H9 (cell line): Measurements from ENCODE around the gene CFAP119. TPM values are rescaled to one million over a fixed set of nuclear protein-coding genes. Genes with fewer than 3 reads are reported as not detected.

ENCODE experiments used
- DNase-seq: peaks from one replicate; pipeline ENCODE4 v3.0.0-alpha.2; 2017
- H2AFZ ChIP-seq: one replicate; pipeline ENCODE4 v1.6.1; 2013; ENCODE audit warnings: mild to moderate bottlenecking, low read length, control low read depth, moderate library complexity
- H2AK5ac ChIP-seq: 2 replicates; pipeline ENCODE4 v1.6.1; 2013; ENCODE audit warnings: low read length, control low read depth, mixed read lengths; ENCODE audit not compliant: insufficient read length
- H2BK120ac ChIP-seq: one replicate; pipeline ENCODE4 v1.6.1; 2013; ENCODE audit warnings: low read depth, mild to moderate bottlenecking, low read length, control low read depth, inconsistent platforms; ENCODE audit not compliant: poor library complexity, severe bottlenecking
- H2BK12ac ChIP-seq: 2 replicates; pipeline ENCODE4 v1.6.1; 2013; ENCODE audit warnings: low read length, control low read depth, mixed read lengths, low read depth; ENCODE audit not compliant: insufficient read length
- H2BK15ac ChIP-seq: 2 replicates; pipeline ENCODE4 v1.6.1; 2013; ENCODE audit warnings: low read depth, low read length, control low read depth
- H2BK20ac ChIP-seq: one replicate; pipeline ENCODE4 v1.6.1; 2013; ENCODE audit warnings: low read depth, mild to moderate bottlenecking, low read length, control low read depth, inconsistent platforms; ENCODE audit not compliant: poor library complexity, severe bottlenecking
- H2BK5ac ChIP-seq: 2 replicates; pipeline ENCODE4 v1.6.1; 2013; ENCODE audit warnings: low read length, control low read depth, mixed read lengths; ENCODE audit not compliant: insufficient read length
- H3K14ac ChIP-seq: 2 replicates; pipeline ENCODE4 v1.6.1; 2013; ENCODE audit warnings: low read length, control low read depth; ENCODE audit not compliant: insufficient read depth
- H3K18ac ChIP-seq: 2 replicates; pipeline ENCODE4 v1.6.1; 2013; ENCODE audit warnings: low read depth, mild to moderate bottlenecking, mixed read lengths, low read length, control low read depth; ENCODE audit not compliant: insufficient read length
- H3K23ac ChIP-seq: 2 replicates; pipeline ENCODE4 v1.6.1; 2013; ENCODE audit warnings: low read length, control low read depth, mixed read lengths, low read depth; ENCODE audit not compliant: insufficient read length
- H3K23me2 ChIP-seq: 2 replicates; pipeline ENCODE4 v1.6.1; 2013; ENCODE audit warnings: low read depth, mild to moderate bottlenecking, mixed read lengths, low read length, control low read depth; ENCODE audit not compliant: insufficient read length, poor library complexity, severe bottlenecking
- H3K27ac ChIP-seq: 2 replicates; pipeline ENCODE4 v1.5.1; 2013; ENCODE audit warnings: low read length, control low read depth, mixed read lengths, low read depth; ENCODE audit not compliant: insufficient read length
- H3K27me3 ChIP-seq: 2 replicates; pipeline ENCODE4 v1.6.1; 2013; ENCODE audit warnings: low read length, control low read depth, inconsistent platforms; ENCODE audit not compliant: insufficient read depth
- H3K4ac ChIP-seq: 2 replicates; pipeline ENCODE4 v1.6.1; 2013; ENCODE audit warnings: low read depth, mild to moderate bottlenecking, control low read depth, inconsistent platforms, low read length, moderate library complexity
- H3K4me1 ChIP-seq: 2 replicates; pipeline ENCODE4 v1.6.1; 2013; ENCODE audit warnings: low read length, control low read depth, inconsistent platforms; ENCODE audit not compliant: insufficient read depth
- H3K4me2 ChIP-seq: 2 replicates; pipeline ENCODE4 v1.6.1; 2013; ENCODE audit warnings: low read length, control low read depth, mixed read lengths; ENCODE audit not compliant: insufficient read length, insufficient read depth
- H3K56ac ChIP-seq: 2 replicates; pipeline ENCODE4 v1.6.1; 2013; ENCODE audit warnings: low read depth, mild to moderate bottlenecking, mixed read lengths, low read length, control low read depth; ENCODE audit not compliant: insufficient read length
- H3K79me1 ChIP-seq: 2 replicates; pipeline ENCODE4 v1.6.1; 2013; ENCODE audit warnings: low read depth, mild to moderate bottlenecking, moderate library complexity, low read length, control low read depth, inconsistent platforms; ENCODE audit not compliant: insufficient read depth, poor library complexity, severe bottlenecking
- H3K79me2 ChIP-seq: 2 replicates; pipeline ENCODE4 v1.6.1; 2013; ENCODE audit warnings: low read length, control low read depth, inconsistent platforms; ENCODE audit not compliant: insufficient read depth
- H3K9ac ChIP-seq: 2 replicates; pipeline ENCODE4 v1.6.1; 2013; ENCODE audit warnings: low read length, control low read depth, mixed read lengths; ENCODE audit not compliant: insufficient read length; ENCODE audit errors: extremely low read depth
- H3K9me3 ChIP-seq: one replicate; pipeline ENCODE4 v1.6.1; 2013; ENCODE audit warnings: low read depth, low read length, inconsistent platforms; ENCODE audit not compliant: control insufficient read depth
- H3T11ph ChIP-seq: one replicate; pipeline ENCODE4 v1.6.1; 2013; ENCODE audit warnings: mild to moderate bottlenecking, low read length, control low read depth, inconsistent platforms
- H4K20me1 ChIP-seq: one replicate; pipeline ENCODE4 v1.6.1; 2013; ENCODE audit not compliant: control insufficient read depth, insufficient read length, insufficient read depth
- H4K5ac ChIP-seq: 2 replicates; pipeline ENCODE4 v1.6.1; 2013; ENCODE audit warnings: low read depth, mild to moderate bottlenecking, mixed read lengths, low read length, control low read depth; ENCODE audit not compliant: insufficient read length
- H4K8ac ChIP-seq: replicated peaks from 2 replicates; pipeline ENCODE4 v1.6.1; 2013; ENCODE audit warnings: low read length, control low read depth, mixed read lengths, low read depth; ENCODE audit not compliant: insufficient read length
- H4K91ac ChIP-seq: 2 replicates; pipeline ENCODE4 v1.6.1; 2013; ENCODE audit warnings: low read depth, mild to moderate bottlenecking, moderate library complexity, mixed read lengths, low read length, control low read depth; ENCODE audit not compliant: insufficient read length
- H3K27ac Mint-ChIP-seq, 3 experiments: 2 replicates in 2 of 3; 3 replicates in 1 of 3; pipeline ENCODE4 v1.8.0; 2020 to 2021; ENCODE audit warnings: mixed read lengths in 3 of 3, mild to moderate bottlenecking in 1 of 3, moderate library complexity in 1 of 3
- H3K27me3 Mint-ChIP-seq: 2 replicates; pipeline ENCODE4 v1.8.0; 2021; ENCODE audit warnings: low read depth, mild to moderate bottlenecking, moderate library complexity, mixed read lengths
- H3K36me3 Mint-ChIP-seq, 3 experiments: 2 replicates in 2 of 3; 3 replicates in 1 of 3; pipeline ENCODE4 v1.8.0; 2020 to 2021; ENCODE audit warnings: low read depth in 3 of 3, mixed read lengths in 3 of 3; ENCODE audit not compliant: insufficient read depth in 1 of 3
- H3K4me1 Mint-ChIP-seq, 2 experiments: 2 replicates each; pipeline ENCODE4 v1.8.0; 2020; ENCODE audit warnings: mixed read lengths in 2 of 2
- H3K4me3 Mint-ChIP-seq, 2 experiments: 2 replicates in 1 of 2; 3 replicates in 1 of 2; pipeline ENCODE4 v1.8.0; 2020 to 2021; ENCODE audit warnings: mild to moderate bottlenecking in 2 of 2, mixed read lengths in 2 of 2, moderate library complexity in 1 of 2
- H3K9me3 Mint-ChIP-seq, 2 experiments: 2 replicates in 1 of 2; 3 replicates in 1 of 2; pipeline ENCODE4 v1.8.0; 2020; ENCODE audit warnings: mild to moderate bottlenecking in 2 of 2, mixed read lengths in 2 of 2, moderate library complexity in 1 of 2
- WGBS: extraction: QIAGEN DNeasy Blood & Tissue Kit; methylation state at CpG from one replicate; pipeline ENCODE4 v1.1.7; 2013; ENCODE audit warnings: missing lambda C conversion rate, low lambda C conversion rate, mixed read lengths; ENCODE audit not compliant: insufficient read length; ENCODE audit errors: extremely low coverage; 5-methylcytosine and 5-hydroxymethylcytosine counted together
- total RNA-seq: library from RNA; stranded (reverse); gene quantifications from 2 replicates; pipeline ENCODE4 v1.2.1, GENCODE V29; 2021
- TF ChIP-seq, protein P1 (sequence below): fragments of 200-600 bp; sonication (generic); conservative IDR thresholded peaks from 3 replicates; pipeline ENCODE4 v1.8.0; 2021; ENCODE audit warnings: antibody characterized with exemption, mild to moderate bottlenecking

CFAP119 gene
- total RNA-seq, 1 experiment from 2014 or later = 5.4 TPM

DNA sequence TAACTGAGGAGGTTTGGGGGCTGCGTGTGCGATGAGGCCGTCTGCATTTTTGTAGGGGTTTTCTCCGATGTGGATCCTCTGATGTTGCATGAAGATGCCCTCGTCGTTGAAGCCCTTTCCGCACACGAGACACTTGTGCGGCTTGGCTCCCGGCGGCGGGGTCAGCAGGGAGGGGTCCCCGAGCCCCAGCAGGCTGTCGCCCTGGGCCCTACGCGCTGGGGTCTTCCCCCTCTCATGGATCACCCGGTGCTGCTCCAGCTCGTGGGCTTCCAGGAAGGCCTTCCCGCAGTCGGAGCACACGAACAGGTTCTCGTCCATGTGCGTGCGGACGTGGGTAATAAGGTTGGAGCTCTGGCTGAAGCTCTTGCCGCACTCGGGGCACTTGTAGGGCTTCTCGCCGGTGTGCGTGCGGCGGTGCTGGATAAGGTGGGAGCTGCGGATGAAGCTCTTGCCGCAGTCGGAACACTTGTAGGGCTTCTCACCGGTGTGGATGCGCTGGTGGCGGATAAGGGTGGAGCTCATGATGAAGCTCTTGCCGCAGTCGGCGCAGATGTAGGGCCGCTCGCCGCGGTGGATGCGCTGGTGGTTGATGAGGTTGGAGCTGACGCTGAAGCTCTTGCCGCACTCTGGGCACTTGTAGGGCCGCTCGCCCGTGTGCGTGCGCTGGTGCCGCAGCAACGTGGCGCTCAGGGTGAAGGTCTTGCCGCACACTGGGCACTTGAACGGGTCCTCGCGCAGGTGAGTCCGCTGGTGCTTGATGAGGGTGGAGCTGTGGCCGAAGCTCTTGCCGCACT, 20.8 kb upstream of the CFAP119 start:
- H4K20me1 ChIP-seq = peaks cover 3% of the 10 kb centered on the region
- H3K14ac ChIP-seq = no peak overlapping the region
- H2AFZ ChIP-seq = no peak overlapping the region
- no CpG with 5 or more reads among the region's 63 CpGs for WGBS
- H3K27me3 Mint-ChIP-seq = no peaks in the 10 kb centered on the region
- H3K4ac ChIP-seq = no peak overlapping the region
- H3K23ac ChIP-seq = no peak overlapping the region
- no peak overlapping the region for H4K91ac ChIP-seq
- peaks cover 14 to 36% (median 26%) of the 10 kb centered on the region in 3 experiments; a peak in 6 of 7 replicates for H3K36me3 Mint-ChIP-seq
- no peak overlapping the region for H2BK20ac ChIP-seq
- H3K79me2 ChIP-seq = peaks cover 3% of the 10 kb centered on the region; the same call in 1 of the 2 replicates
- H3T11ph ChIP-seq = no peak overlapping the region
- no peak overlapping the region for H2BK12ac ChIP-seq
- H3K23me2 ChIP-seq = peaks cover 10% of the 10 kb centered on the region
- no peak overlapping the region for H3K4me3 Mint-ChIP-seq
- H2AK5ac ChIP-seq = no peak overlapping the region
- H2BK15ac ChIP-seq = no peak overlapping the region
- TF ChIP-seq, protein P1, sequence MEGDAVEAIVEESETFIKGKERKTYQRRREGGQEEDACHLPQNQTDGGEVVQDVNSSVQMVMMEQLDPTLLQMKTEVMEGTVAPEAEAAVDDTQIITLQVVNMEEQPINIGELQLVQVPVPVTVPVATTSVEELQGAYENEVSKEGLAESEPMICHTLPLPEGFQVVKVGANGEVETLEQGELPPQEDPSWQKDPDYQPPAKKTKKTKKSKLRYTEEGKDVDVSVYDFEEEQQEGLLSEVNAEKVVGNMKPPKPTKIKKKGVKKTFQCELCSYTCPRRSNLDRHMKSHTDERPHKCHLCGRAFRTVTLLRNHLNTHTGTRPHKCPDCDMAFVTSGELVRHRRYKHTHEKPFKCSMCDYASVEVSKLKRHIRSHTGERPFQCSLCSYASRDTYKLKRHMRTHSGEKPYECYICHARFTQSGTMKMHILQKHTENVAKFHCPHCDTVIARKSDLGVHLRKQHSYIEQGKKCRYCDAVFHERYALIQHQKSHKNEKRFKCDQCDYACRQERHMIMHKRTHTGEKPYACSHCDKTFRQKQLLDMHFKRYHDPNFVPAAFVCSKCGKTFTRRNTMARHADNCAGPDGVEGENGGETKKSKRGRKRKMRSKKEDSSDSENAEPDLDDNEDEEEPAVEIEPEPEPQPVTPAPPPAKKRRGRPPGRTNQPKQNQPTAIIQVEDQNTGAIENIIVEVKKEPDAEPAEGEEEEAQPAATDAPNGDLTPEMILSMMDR = no peak
- no peak overlapping the region for H4K8ac ChIP-seq
- H3K27me3 ChIP-seq = no peaks in the 10 kb centered on the region
- no peak overlapping the region for H2BK120ac ChIP-seq
- H3K9me3 Mint-ChIP-seq = no peaks in the 10 kb centered on the region
- H3K9me3 ChIP-seq = no peaks in the 10 kb centered on the region
- no peak overlapping the region for H3K18ac ChIP-seq
- no peaks in the 10 kb centered on the region for H3K4me1 ChIP-seq
- H3K4me1 Mint-ChIP-seq = peaks cover 19 to 29% of the 10 kb centered on the region in 2 experiments
- H3K56ac ChIP-seq = no peak overlapping the region
- H3K27ac Mint-ChIP-seq = no peak overlapping the region
- no peak overlapping the region for H4K5ac ChIP-seq
- peaks cover 5% of the 10 kb centered on the region for H3K79me1 ChIP-seq
- H3K27ac ChIP-seq = no peak overlapping the region
- H3K4me2 ChIP-seq = no peak overlapping the region
- no peak overlapping the region for H2BK5ac ChIP-seq
- DNase-seq = no peak
- H3K9ac ChIP-seq = no peak overlapping the region
